ENCODE data around the gene AMZ1. TPM values are rescaled to one million over a fixed set of nuclear protein-coding genes. Genes with fewer than 3 reads are reported as not detected.
"Not testable (repeated sequence)": the region's sequence is repeated elsewhere in the genome, so short reads cannot be mapped to it uniquely, and the experiment has no call there.

Gene AMZ1
- total RNA-seq, 4 donors from 2014 or later = 0.17 TPM; not detected in 3

DNA sequence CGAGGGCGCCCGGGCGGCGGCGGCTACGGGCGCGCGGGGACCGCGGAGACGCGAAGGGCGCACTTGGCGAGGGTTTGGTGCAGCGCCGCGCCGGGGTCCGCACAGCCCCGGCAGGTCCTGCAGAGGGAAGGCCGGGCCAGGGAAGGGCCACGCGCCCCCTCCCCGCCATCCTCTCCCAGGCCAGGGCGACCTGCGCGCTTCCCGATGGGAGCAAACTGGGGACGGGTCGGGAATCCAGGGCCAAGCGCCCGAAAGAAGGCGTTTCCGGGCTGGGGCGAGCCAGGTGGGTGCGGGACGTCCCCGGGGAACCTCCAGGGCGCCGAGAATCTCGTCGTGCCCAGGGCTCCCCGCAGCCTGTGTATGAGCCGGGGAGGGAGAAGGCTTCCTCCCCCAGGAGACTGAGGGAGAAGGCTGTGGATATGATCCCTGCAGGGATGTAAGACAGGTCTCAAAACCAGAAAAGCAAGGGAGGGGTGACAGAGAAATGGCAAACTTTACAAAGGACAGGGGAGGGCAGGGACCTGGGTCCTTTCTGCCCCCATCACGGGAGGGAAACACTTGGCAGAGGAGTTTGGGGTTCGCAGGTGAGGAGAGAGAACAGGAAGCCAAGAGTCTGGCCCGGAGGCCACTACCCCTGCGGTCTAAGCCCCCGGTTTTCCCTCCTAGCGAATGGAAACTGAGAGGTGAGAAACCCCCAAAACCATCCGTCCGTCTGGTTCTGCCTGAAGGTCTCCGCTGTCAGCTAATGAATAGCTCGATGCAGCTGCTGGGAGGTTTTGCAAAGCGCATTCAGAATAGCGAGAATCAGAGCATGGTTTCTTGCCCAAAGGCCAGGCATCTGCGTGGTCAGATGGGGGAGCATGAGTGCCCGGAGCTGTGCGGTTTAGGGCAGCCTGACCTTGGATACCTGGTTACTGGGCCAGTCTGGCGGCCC, 674 bp downstream of the AMZ1 start:
- 9% methylated on average over 46 of the region's 62 CpGs for WGBS
- no peak for DNase-seq (ENCODE audit: low spot score in 2 of 2)
- Histone ChIP-seq H3K4me3 (peak overlapping the region; percentile 39), H3K27me3 (peaks cover 50% of the 10 kb centered on the region), H3K27ac (no peak overlapping the region), H3K4me1 (peaks cover 20% of the 10 kb centered on the region), H3K36me3 (no peaks in the 10 kb centered on the region), H3K9me3 (no peaks in the 10 kb centered on the region)
- no peak for TF ChIP-seq POLR2AphosphoS5 (IDR thresholded peaks at IDR 0.05)
- no peak for TF ChIP-seq CTCF (IDR thresholded peaks at IDR 0.05)
- TF ChIP-seq POLR2A (IDR thresholded peaks at IDR 0.05) = no peak
- no peak for TF ChIP-seq EP300 (IDR thresholded peaks at IDR 0.05)

GRCh38 chr7:2689343-2689847, 1.4 kb downstream of the AMZ1 start:
- Histone ChIP-seq H3K4me1 (peaks cover 20% of the 10 kb centered on the region), H3K27me3 (peaks cover 50% of the 10 kb centered on the region), H3K9me3 (no peaks in the 10 kb centered on the region), H3K36me3 (no peaks in the 10 kb centered on the region), H3K4me3 (no peak overlapping the region), H3K27ac (no peak overlapping the region)
- no peak for DNase-seq (ENCODE audit: low spot score in 2 of 2)
- WGBS = 74% methylated on average over 14 of the region's 16 CpGs
- TF ChIP-seq POLR2A (IDR thresholded peaks at IDR 0.05) (no peak), EP300 (IDR thresholded peaks at IDR 0.05) (no peak)

DNA sequence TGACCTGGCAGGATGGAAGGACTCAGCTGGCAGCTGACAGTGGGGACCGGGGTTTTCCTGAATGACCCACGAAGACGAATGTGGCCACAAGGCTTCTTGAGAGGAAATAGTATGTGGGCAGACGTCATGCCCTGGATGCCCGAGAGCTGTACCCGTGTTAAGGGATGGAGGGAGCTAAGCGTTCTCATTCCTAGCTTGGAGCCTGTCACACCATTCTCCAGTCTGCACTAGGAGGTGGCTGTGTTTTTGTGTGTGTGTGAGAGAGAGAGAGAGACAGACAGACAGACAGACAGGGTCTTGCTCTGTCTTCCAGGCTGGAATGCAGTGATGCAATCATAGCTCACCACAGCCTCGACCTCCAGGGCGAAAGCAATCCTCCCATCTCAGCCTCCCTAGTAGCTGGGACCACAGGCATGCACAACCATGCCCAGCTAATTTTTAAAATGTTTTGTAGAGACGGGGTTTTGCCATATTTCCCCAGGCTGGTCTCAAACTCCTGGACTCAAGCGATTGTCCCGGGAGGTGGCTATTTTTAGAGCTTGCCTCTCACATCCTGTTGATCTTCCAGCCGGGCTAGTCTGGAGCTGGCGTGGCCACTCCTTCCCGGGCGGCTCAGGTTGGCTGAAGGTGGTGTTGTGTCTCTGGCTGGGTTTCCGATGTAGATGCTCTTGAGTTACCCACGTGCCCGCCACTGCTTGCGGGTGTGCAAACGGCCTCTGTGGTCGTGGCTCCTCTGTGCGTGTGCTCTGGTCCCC, 2.1 kb downstream of the AMZ1 start:
- peaks cover 20% of the 10 kb centered on the region for H3K4me1 ChIP-seq

DNA sequence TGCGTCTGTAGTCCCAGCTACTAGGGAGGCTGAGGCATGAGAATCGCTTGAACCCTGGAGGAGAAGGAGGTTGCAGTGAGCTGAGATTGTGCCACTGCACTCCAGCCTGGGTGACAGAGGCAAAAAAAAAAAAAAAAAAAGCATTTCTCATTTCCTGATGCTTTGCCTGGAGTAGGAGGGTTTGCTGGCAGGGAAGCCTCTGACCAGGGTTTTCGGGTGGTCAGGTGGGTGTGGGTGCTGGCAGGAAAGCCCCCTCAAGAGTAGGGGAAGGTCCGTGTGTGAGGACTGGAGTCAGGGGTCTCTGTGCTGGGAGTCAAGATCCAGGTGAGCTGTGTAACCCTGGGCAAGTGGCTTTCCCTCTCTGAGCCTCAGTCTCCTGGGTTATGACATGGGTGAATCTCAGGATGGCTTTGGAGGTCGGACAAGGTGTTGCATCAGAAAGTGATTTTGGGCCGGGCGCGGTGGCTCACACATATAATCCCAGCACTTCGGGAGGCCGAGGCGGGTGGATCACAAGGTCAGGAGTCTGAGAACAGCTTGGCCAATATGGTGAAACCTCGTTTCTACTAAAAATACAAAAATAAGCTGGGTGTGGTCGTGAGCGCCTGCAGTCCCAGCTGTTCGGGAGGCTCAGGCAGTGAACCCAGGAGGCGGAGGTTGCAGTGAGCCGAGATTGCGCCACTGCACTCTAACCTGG, 3.2 kb downstream of the AMZ1 start:
- Histone ChIP-seq H3K27me3 (peaks cover 37% of the 10 kb centered on the region), H3K4me1 (peaks cover 20% of the 10 kb centered on the region), H3K4me3 (no peak overlapping the region), H3K36me3 (no peaks in the 10 kb centered on the region), H3K27ac (no peak overlapping the region), H3K9me3 (no peaks in the 10 kb centered on the region)
- 78% methylated on average over 18 of the region's 18 CpGs for WGBS
- TF ChIP-seq POLR2AphosphoS5 (IDR thresholded peaks at IDR 0.05) = no peak
- TF ChIP-seq POLR2A (IDR thresholded peaks at IDR 0.05) = no peak
- TF ChIP-seq CTCF (IDR thresholded peaks at IDR 0.05) = no peak
- TF ChIP-seq EP300 (IDR thresholded peaks at IDR 0.05) = no peak
- DNase-seq (ENCODE audit: low spot score in 2 of 2) = no peak

More for the DNA sequence above, 2.1 kb downstream of the AMZ1 start:
- peaks cover 47% of the 10 kb centered on the region for H3K27me3 ChIP-seq
- no peak overlapping the region for H3K4me3 ChIP-seq
- H3K9me3 ChIP-seq = no peaks in the 10 kb centered on the region
- H3K36me3 ChIP-seq = no peaks in the 10 kb centered on the region
- TF ChIP-seq EP300 (IDR thresholded peaks at IDR 0.05) = no peak
- TF ChIP-seq CTCF (IDR thresholded peaks at IDR 0.05) = no peak
- TF ChIP-seq POLR2A (IDR thresholded peaks at IDR 0.05) = no peak
- TF ChIP-seq POLR2AphosphoS5 (IDR thresholded peaks at IDR 0.05) = no peak
- DNase-seq (ENCODE audit: low spot score in 2 of 2) = no peak
- 56% methylated on average over 17 of the region's 23 CpGs for WGBS
- no peak overlapping the region for H3K27ac ChIP-seq

DNA sequence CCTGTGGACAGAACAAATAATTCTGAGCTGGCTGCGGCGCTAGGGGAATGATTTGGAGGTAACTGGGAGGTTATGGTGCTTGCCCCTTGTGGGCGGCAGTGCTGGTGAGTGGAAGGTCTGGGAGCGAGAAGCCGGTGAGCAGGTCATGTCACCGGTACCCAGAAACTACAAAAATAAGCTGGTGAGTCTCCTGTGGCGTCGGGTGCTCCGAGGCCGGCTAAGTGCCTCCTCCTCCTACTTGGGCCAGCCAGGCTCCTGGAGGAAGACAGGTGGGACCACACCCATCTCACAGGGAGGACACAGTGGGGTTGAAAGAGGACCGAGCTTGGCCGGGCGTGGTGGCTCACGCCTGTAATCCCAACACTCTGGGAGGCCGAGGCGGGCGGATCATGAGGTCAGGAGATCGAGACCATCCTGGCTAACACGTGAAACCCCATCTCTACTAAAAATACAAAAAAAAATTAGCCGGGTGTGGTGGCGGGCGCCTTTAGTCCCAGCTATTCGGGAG, 4.0 kb downstream of the AMZ1 start:
- H3K36me3 ChIP-seq; DNase-seq (ENCODE audit: low spot score in 2 of 2); H3K27ac ChIP-seq; H3K9me3 ChIP-seq; H3K4me3 ChIP-seq: not testable (repeated sequence)
- Histone ChIP-seq H3K27me3 (peaks cover 29% of the 10 kb centered on the region), H3K4me1 (peaks cover 20% of the 10 kb centered on the region)
- 94% methylated on average over 23 of the region's 23 CpGs for WGBS
